Measurements from ENCODE around the gene NFYC. TPM values are rescaled to one million over a fixed set of nuclear protein-coding genes. Genes with fewer than 3 reads are reported as not detected.

The NFYC gene
- polyA plus RNA-seq, 4 donors: 35.7 to 68.9 (median 42.6) TPM

- FAIRE-seq (no peak), DNase-seq (peak; percentile 13 to 42)
- H3K4me3 ChIP-seq (ENCODE audit: low read depth in 1 of 3, low read length in 3 of 3): no peak overlapping the region
- peaks cover 0 to 4% (median 3%) of the 10 kb centered on the region in 3 donors for H3K4me1 ChIP-seq (ENCODE audit: control insufficient read depth in 3 of 3, insufficient read depth in 2 of 3, low read depth in 1 of 3, low read length in 2 of 3)
- H3K27ac ChIP-seq (ENCODE audit: low read depth in 1 of 3, low read length in 2 of 3): no peak overlapping the region
- no peaks in the 10 kb centered on the region for H3K9me3 ChIP-seq (ENCODE audit: control insufficient read depth in 2 of 2, insufficient read depth in 1 of 2, low read depth in 1 of 2, low read length in 1 of 2)
- 84 to 92% (median 85%) methylated on average over 5 of the region's 5 CpGs for WGBS, 3 donors
- H3K36me3 ChIP-seq (ENCODE audit: control insufficient read depth in 3 of 3, insufficient read depth in 2 of 3, low read depth in 1 of 3, low read length in 3 of 3): peaks cover 6 to 29% (median 24%) of the 10 kb centered on the region in 3 donors
- H3K27me3 ChIP-seq (ENCODE audit: control insufficient read depth in 3 of 3, insufficient read depth in 3 of 3, low read length in 3 of 3): no peaks in the 10 kb centered on the region
These were observed 57.6 kb downstream of the NFYC start for GRCh38 chr1:40748841-40749718.

GRCh38 chr1:40749817-40750216 is 58.3 kb downstream of the NFYC start:
- Histone ChIP-seq H3K36me3 (ENCODE audit: control insufficient read depth in 3 of 3, insufficient read depth in 2 of 3, low read depth in 1 of 3, low read length in 3 of 3) (peaks cover 8 to 35% (median 31%) of the 10 kb centered on the region in 3 donors), H3K9me3 (ENCODE audit: control insufficient read depth in 2 of 2, insufficient read depth in 1 of 2, low read depth in 1 of 2, low read length in 1 of 2) (no peaks in the 10 kb centered on the region), H3K27ac (ENCODE audit: low read depth in 1 of 3, low read length in 2 of 3) (no peak overlapping the region), H3K27me3 (ENCODE audit: control insufficient read depth in 3 of 3, insufficient read depth in 3 of 3, low read length in 3 of 3) (no peaks in the 10 kb centered on the region), H3K4me1 (ENCODE audit: control insufficient read depth in 3 of 3, insufficient read depth in 2 of 3, low read depth in 1 of 3, low read length in 2 of 3) (peaks cover 0 to 4% (median 3%) of the 10 kb centered on the region in 3 donors), H3K4me3 (ENCODE audit: low read depth in 1 of 3, low read length in 3 of 3) (no peak overlapping the region)
- FAIRE-seq: no peak
- 77 to 91% (median 89%) methylated on average over 3 of the region's 3 CpGs for WGBS, 3 donors
- no peak for DNase-seq

GRCh38 chr1:40750451-40750908 is 59.0 kb downstream of the NFYC start:
- no peaks in the 10 kb centered on the region for H3K27me3 ChIP-seq (ENCODE audit: control insufficient read depth in 3 of 3, insufficient read depth in 3 of 3, low read length in 3 of 3)
- no peaks in the 10 kb centered on the region for H3K9me3 ChIP-seq (ENCODE audit: control insufficient read depth in 2 of 2, insufficient read depth in 1 of 2, low read depth in 1 of 2, low read length in 1 of 2)
- H3K4me1 ChIP-seq (ENCODE audit: control insufficient read depth in 3 of 3, insufficient read depth in 2 of 3, low read depth in 1 of 3, low read length in 2 of 3): peaks cover 0 to 4% (median 3%) of the 10 kb centered on the region in 3 donors
- no peak overlapping the region for H3K4me3 ChIP-seq (ENCODE audit: low read depth in 1 of 3, low read length in 3 of 3)
- WGBS, 3 donors: 82 to 95% (median 93%) methylated on average over 2 of the region's 2 CpGs
- H3K36me3 ChIP-seq (ENCODE audit: control insufficient read depth in 3 of 3, insufficient read depth in 2 of 3, low read depth in 1 of 3, low read length in 3 of 3): peaks cover 8 to 38% (median 37%) of the 10 kb centered on the region in 3 donors
- FAIRE-seq: no peak
- H3K27ac ChIP-seq (ENCODE audit: low read depth in 1 of 3, low read length in 2 of 3): no peak overlapping the region
- DNase-seq: no peak

GRCh38 chr1:40751802-40752201 is 60.3 kb downstream of the NFYC start:
- no peaks in the 10 kb centered on the region for H3K9me3 ChIP-seq (ENCODE audit: control insufficient read depth in 2 of 2, insufficient read depth in 1 of 2, low read depth in 1 of 2, low read length in 1 of 2)

GRCh38 chr1:40753142-40753882 is 61.8 kb downstream of the NFYC start:
- no peak overlapping the region for H3K27ac ChIP-seq (ENCODE audit: low read depth in 1 of 3, low read length in 2 of 3)
- H3K9me3 ChIP-seq (ENCODE audit: control insufficient read depth in 2 of 2, insufficient read depth in 1 of 2, low read depth in 1 of 2, low read length in 1 of 2): no peaks in the 10 kb centered on the region
- H3K27me3 ChIP-seq (ENCODE audit: control insufficient read depth in 3 of 3, insufficient read depth in 3 of 3, low read length in 3 of 3): no peaks in the 10 kb centered on the region
- no peak for FAIRE-seq
- H3K4me1 ChIP-seq (ENCODE audit: control insufficient read depth in 3 of 3, insufficient read depth in 2 of 3, low read depth in 1 of 3, low read length in 2 of 3): peaks cover 0 to 7% (median 4%) of the 10 kb centered on the region in 3 donors
- H3K36me3 ChIP-seq (ENCODE audit: control insufficient read depth in 3 of 3, insufficient read depth in 2 of 3, low read depth in 1 of 3, low read length in 3 of 3): peaks cover 9 to 42% (median 40%) of the 10 kb centered on the region in 3 donors
- no peak overlapping the region for H3K4me3 ChIP-seq (ENCODE audit: low read depth in 1 of 3, low read length in 3 of 3)
- 84 to 93% (median 84%) methylated on average over 8 of the region's 8 CpGs for WGBS, 3 donors
- DNase-seq: no peak

More at GRCh38 chr1:40751802-40752201, 60.3 kb downstream of the NFYC start:
- Histone ChIP-seq H3K4me3 (ENCODE audit: low read depth in 1 of 3, low read length in 3 of 3) (no peak overlapping the region), H3K4me1 (ENCODE audit: control insufficient read depth in 3 of 3, insufficient read depth in 2 of 3, low read depth in 1 of 3, low read length in 2 of 3) (peaks cover 0 to 4% (median 3%) of the 10 kb centered on the region in 3 donors), H3K36me3 (ENCODE audit: control insufficient read depth in 3 of 3, insufficient read depth in 2 of 3, low read depth in 1 of 3, low read length in 3 of 3) (peaks cover 8 to 42% (median 37%) of the 10 kb centered on the region in 3 donors), H3K27ac (ENCODE audit: low read depth in 1 of 3, low read length in 2 of 3) (no peak overlapping the region), H3K27me3 (ENCODE audit: control insufficient read depth in 3 of 3, insufficient read depth in 3 of 3, low read length in 3 of 3) (no peaks in the 10 kb centered on the region)
- no peak for DNase-seq
- FAIRE-seq: no peak
- 69 to 82% (median 79%) methylated on average over 4 of the region's 4 CpGs for WGBS, 3 donors

GRCh38 chr1:40754201-40754600 is 62.7 kb downstream of the NFYC start:
- FAIRE-seq: no peak
- Histone ChIP-seq H3K27ac (ENCODE audit: low read depth in 1 of 3, low read length in 2 of 3) (no peak overlapping the region), H3K27me3 (ENCODE audit: control insufficient read depth in 3 of 3, insufficient read depth in 3 of 3, low read length in 3 of 3) (no peaks in the 10 kb centered on the region), H3K4me3 (ENCODE audit: low read depth in 1 of 3, low read length in 3 of 3) (no peak overlapping the region), H3K9me3 (ENCODE audit: control insufficient read depth in 2 of 2, insufficient read depth in 1 of 2, low read depth in 1 of 2, low read length in 1 of 2) (no peaks in the 10 kb centered on the region), H3K36me3 (ENCODE audit: control insufficient read depth in 3 of 3, insufficient read depth in 2 of 3, low read depth in 1 of 3, low read length in 3 of 3) (peaks cover 9 to 46% (median 37%) of the 10 kb centered on the region in 3 donors), H3K4me1 (ENCODE audit: control insufficient read depth in 3 of 3, insufficient read depth in 2 of 3, low read depth in 1 of 3, low read length in 2 of 3) (peaks cover 0 to 6% (median 2%) of the 10 kb centered on the region in 3 donors)
- no peak for DNase-seq
- WGBS, 3 donors: 80 to 92% (median 90%) methylated on average over 8 of the region's 8 CpGs

- no peak overlapping the region for H3K27ac ChIP-seq (ENCODE audit: low read depth in 1 of 3, low read length in 2 of 3)
- FAIRE-seq: no peak
- peaks cover 0 to 3% (median 0%) of the 10 kb centered on the region in 3 donors for H3K4me1 ChIP-seq (ENCODE audit: control insufficient read depth in 3 of 3, insufficient read depth in 2 of 3, low read depth in 1 of 3, low read length in 2 of 3)
- H3K4me3 ChIP-seq (ENCODE audit: low read depth in 1 of 3, low read length in 3 of 3): no peak overlapping the region
- DNase-seq: no peak
- no peaks in the 10 kb centered on the region for H3K27me3 ChIP-seq (ENCODE audit: control insufficient read depth in 3 of 3, insufficient read depth in 3 of 3, low read length in 3 of 3)
- H3K9me3 ChIP-seq (ENCODE audit: control insufficient read depth in 2 of 2, insufficient read depth in 1 of 2, low read depth in 1 of 2, low read length in 1 of 2): no peaks in the 10 kb centered on the region
- peaks cover 6 to 50% (median 35%) of the 10 kb centered on the region in 3 donors for H3K36me3 ChIP-seq (ENCODE audit: control insufficient read depth in 3 of 3, insufficient read depth in 2 of 3, low read depth in 1 of 3, low read length in 3 of 3)
- 87 to 89% (median 87%) methylated on average over 4 of the region's 4 CpGs for WGBS, 3 donors
These were observed 63.6 kb downstream of the NFYC start for GRCh38 chr1:40755067-40755466.

- FAIRE-seq: no peak
- Histone ChIP-seq H3K27ac (ENCODE audit: low read depth in 1 of 3, low read length in 2 of 3) (no peak overlapping the region), H3K27me3 (ENCODE audit: control insufficient read depth in 3 of 3, insufficient read depth in 3 of 3, low read length in 3 of 3) (no peaks in the 10 kb centered on the region), H3K4me1 (ENCODE audit: control insufficient read depth in 3 of 3, insufficient read depth in 2 of 3, low read depth in 1 of 3, low read length in 2 of 3) (peaks cover 0 to 3% (median 0%) of the 10 kb centered on the region in 3 donors), H3K4me3 (ENCODE audit: low read depth in 1 of 3, low read length in 3 of 3) (no peak overlapping the region), H3K9me3 (ENCODE audit: control insufficient read depth in 2 of 2, insufficient read depth in 1 of 2, low read depth in 1 of 2, low read length in 1 of 2) (no peaks in the 10 kb centered on the region), H3K36me3 (ENCODE audit: control insufficient read depth in 3 of 3, insufficient read depth in 2 of 3, low read depth in 1 of 3, low read length in 3 of 3) (peaks cover 11 to 58% (median 39%) of the 10 kb centered on the region in 3 donors)
- 94 to 99% (median 98%) methylated on average over 3 of the region's 3 CpGs for WGBS, 3 donors
- DNase-seq: no peak
These were observed 65.0 kb downstream of the NFYC start for GRCh38 chr1:40756523-40756922.
